Measurements from ENCODE around the gene CSF3R. TPM values are rescaled to one million over a fixed set of nuclear protein-coding genes. Genes with fewer than 3 reads are reported as not detected.

The CSF3R gene
- total RNA-seq, 3 donors from 2014 or later: 17.3 to 54.2 (median 28.8) TPM

DNA sequence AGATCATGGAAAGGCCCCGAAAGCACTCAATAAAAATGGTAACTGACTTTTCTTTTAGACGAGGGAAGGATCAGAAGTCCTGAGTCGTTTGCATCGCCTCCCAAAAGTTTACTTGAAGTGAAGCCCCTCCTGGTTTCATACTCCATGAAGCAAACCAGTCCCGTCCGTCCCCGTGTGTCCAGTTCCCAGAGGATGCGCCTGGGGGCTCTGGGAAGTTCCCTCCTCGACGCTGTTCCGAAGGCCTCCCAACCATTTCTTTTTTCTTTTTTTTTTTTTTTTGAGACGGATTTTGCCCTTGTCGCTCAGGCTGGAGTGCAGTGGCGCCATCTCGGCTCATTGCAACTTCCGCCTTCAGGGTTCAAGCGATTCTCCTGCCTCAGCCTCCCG is 31.8 kb downstream of the CSF3R start:
- no peaks in the 10 kb centered on the region for H3K27me3 ChIP-seq
- H3K4me3 ChIP-seq: peak overlapping the region; percentile 58 to 75 (median 70)
- H3K9me3 ChIP-seq: no peaks in the 10 kb centered on the region
- TF ChIP-seq, protein P1, sequence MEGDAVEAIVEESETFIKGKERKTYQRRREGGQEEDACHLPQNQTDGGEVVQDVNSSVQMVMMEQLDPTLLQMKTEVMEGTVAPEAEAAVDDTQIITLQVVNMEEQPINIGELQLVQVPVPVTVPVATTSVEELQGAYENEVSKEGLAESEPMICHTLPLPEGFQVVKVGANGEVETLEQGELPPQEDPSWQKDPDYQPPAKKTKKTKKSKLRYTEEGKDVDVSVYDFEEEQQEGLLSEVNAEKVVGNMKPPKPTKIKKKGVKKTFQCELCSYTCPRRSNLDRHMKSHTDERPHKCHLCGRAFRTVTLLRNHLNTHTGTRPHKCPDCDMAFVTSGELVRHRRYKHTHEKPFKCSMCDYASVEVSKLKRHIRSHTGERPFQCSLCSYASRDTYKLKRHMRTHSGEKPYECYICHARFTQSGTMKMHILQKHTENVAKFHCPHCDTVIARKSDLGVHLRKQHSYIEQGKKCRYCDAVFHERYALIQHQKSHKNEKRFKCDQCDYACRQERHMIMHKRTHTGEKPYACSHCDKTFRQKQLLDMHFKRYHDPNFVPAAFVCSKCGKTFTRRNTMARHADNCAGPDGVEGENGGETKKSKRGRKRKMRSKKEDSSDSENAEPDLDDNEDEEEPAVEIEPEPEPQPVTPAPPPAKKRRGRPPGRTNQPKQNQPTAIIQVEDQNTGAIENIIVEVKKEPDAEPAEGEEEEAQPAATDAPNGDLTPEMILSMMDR (IDR thresholded peaks at IDR 0.05): no peak
- TF ChIP-seq POLR2A (IDR thresholded peaks at IDR 0.05): no peak
- no peak for TF ChIP-seq POLR2AphosphoS5 (IDR thresholded peaks at IDR 0.05)
- intact Hi-C loops (cut with DNase I; ENCODE audit: low total_unique reads): no loop called here
- peak overlapping the region; percentile 98 to 99 for H3K27ac ChIP-seq
- no peaks in the 10 kb centered on the region for H3K4me1 ChIP-seq
- H3K36me3 ChIP-seq: no peaks in the 10 kb centered on the region
- no peak for DNase-seq (ENCODE audit: low spot score in 2 of 2)

DNA sequence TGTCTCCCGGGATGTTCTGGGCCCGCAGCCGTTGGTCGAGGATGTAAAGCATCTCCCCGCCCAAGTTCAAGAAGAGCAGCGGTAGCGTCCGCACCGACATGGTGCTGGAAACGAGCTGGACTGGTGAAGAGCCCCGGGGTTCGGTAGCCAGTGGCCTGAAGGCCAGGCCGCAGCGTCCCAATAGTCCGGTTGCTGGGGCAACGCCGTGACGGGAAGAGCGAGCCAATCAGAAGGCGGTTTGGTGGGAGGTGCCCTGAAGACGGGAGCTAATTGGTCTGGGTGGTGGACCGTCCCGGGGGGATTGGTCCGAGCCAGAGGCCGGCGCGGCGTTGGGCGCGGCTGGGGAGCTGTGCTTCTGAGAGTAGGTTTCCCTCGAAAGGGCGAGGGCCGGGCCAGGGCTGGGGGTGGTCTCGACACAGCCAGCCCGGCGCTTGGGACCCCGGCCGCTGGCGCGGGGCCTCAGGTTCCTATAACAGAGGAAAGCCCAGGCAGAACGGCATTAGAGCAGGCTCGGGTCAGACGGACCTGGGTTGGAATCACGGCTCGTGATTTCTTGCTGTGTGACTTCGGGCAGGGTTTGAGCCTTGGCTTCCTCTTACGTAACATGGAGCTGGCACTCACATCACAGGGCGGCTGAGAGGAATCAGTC is 32.3 kb downstream of the CSF3R start, which contains the start of gene OSCP1:
OSCP1 (minus strand) TSS at position 182 of the 649 bp plus-strand sequence; CDS start at position 100, 82 bp downstream.
- H3K27me3 ChIP-seq: no peaks in the 10 kb centered on the region
- H3K27ac ChIP-seq: peak within 1 kb of the TSS; percentile 98 to 99
- H3K36me3 ChIP-seq: no peaks in the 10 kb centered on the region
- intact Hi-C loops (cut with DNase I; ENCODE audit: low total_unique reads): no loop called here
- peak within 1 kb of the TSS; percentile 58 to 75 (median 70) for H3K4me3 ChIP-seq
- peak; percentile 96 to 99 (median 98) for TF ChIP-seq POLR2AphosphoS5 (IDR thresholded peaks at IDR 0.05)
- TF ChIP-seq POLR2A (IDR thresholded peaks at IDR 0.05): peak; percentile 98
- TF ChIP-seq, protein P1 (IDR thresholded peaks at IDR 0.05): no peak
- no peaks in the 10 kb centered on the region for H3K4me1 ChIP-seq
- no peaks in the 10 kb centered on the region for H3K9me3 ChIP-seq
- peak; percentile 96 to 97 for DNase-seq (ENCODE audit: low spot score in 2 of 2)

DNA sequence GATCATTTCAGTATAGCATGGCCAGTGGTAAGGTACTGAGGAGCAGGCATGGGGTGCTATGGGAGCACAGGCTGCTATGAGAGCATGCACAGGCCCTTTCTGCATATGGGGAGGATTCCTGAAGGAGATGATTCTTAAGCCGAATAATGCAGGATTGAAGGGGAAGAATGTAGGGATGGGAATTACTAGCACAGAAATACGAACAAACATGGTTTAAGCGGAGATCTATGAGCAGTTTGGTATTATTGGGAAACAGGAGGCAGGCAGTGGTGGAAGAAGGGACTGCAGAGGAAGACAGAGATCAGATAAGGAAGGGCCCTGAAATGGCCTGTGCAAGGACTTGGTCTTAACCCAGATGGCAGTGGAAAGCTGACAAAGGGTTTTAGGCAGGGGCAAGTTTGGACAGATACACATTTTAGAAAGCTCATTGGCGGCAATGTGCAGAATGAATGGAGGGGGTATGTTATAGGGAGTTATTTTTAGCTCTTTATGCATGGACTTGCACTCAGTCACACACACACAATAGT is 34.1 kb downstream of the CSF3R start:
- Histone ChIP-seq H3K4me3 (no peak overlapping the region), H3K36me3 (no peaks in the 10 kb centered on the region), H3K27me3 (no peaks in the 10 kb centered on the region), H3K27ac (no peak overlapping the region), H3K9me3 (no peaks in the 10 kb centered on the region), H3K4me1 (no peaks in the 10 kb centered on the region)
- TF ChIP-seq, protein P1 (IDR thresholded peaks at IDR 0.05): no peak
- TF ChIP-seq POLR2A (IDR thresholded peaks at IDR 0.05) (no peak), POLR2AphosphoS5 (IDR thresholded peaks at IDR 0.05) (no peak)
- intact Hi-C loops (cut with DNase I; ENCODE audit: low total_unique reads): no loop called here
- DNase-seq (ENCODE audit: low spot score in 2 of 2): no peak

DNA sequence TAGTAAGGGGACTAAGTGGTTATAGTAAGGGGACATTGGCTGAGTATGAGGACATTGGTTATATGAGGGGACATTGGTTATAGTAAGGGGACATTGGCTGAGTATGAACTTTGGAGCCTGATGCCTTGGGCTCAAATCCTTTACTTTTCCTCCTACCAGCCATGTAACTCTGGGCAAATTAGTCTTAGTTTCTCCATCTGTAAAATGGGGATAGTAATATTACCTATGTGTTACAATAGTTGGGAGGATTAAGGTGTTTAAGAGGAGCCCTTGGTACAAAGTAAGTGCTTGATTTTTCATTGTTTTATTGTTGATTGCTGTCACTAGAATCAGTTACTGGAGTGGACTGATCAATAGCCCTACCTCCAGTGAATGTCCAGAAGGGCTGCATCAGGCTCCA is 35.3 kb downstream of the CSF3R start:
- H3K4me1 ChIP-seq: no peaks in the 10 kb centered on the region
- no peaks in the 10 kb centered on the region for H3K27me3 ChIP-seq
- TF ChIP-seq, protein P1 (IDR thresholded peaks at IDR 0.05): no peak
- no peak for TF ChIP-seq POLR2A (IDR thresholded peaks at IDR 0.05)
- no peak for TF ChIP-seq POLR2AphosphoS5 (IDR thresholded peaks at IDR 0.05)
- intact Hi-C loops (cut with DNase I; ENCODE audit: low total_unique reads): no loop called here
- H3K9me3 ChIP-seq: no peaks in the 10 kb centered on the region
- H3K36me3 ChIP-seq: no peaks in the 10 kb centered on the region
- no peak for DNase-seq (ENCODE audit: low spot score in 2 of 2)
- no peak overlapping the region for H3K4me3 ChIP-seq
- no peak overlapping the region for H3K27ac ChIP-seq

DNA sequence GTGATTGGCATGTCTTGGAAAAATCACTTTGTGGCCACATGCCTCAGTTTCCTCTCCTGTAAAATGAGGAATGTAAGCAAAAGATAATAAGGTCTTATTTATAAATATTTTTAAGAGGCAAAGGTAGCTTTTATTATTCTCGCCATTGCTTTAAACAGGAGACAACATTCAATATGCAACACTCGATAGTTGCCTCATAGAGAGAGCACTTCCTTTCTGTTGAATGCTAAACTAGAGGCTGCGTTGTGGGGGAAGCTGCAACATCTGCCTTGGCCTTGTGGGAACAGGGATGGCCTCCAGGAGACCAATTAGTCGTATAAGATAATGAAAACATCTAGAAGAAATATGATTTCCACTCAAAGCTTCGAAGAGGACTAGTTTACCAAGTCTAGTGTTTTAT is 36.0 kb downstream of the CSF3R start:
- TF ChIP-seq, protein P1 (IDR thresholded peaks at IDR 0.05): no peak
- TF ChIP-seq POLR2AphosphoS5 (IDR thresholded peaks at IDR 0.05) (no peak), POLR2A (IDR thresholded peaks at IDR 0.05) (no peak)
- no peaks in the 10 kb centered on the region for H3K27me3 ChIP-seq
- intact Hi-C loops (cut with DNase I; ENCODE audit: low total_unique reads): no loop called here
- no peaks in the 10 kb centered on the region for H3K9me3 ChIP-seq
- no peak overlapping the region for H3K4me3 ChIP-seq
- H3K27ac ChIP-seq: no peak overlapping the region
- H3K36me3 ChIP-seq: no peaks in the 10 kb centered on the region
- no peak for DNase-seq (ENCODE audit: low spot score in 2 of 2)
- no peaks in the 10 kb centered on the region for H3K4me1 ChIP-seq

Measured in breast epithelium (tissue), 4 donors.